ENCODE measurements around the gene CSTF2T.

Gene CSTF2T, protein sequence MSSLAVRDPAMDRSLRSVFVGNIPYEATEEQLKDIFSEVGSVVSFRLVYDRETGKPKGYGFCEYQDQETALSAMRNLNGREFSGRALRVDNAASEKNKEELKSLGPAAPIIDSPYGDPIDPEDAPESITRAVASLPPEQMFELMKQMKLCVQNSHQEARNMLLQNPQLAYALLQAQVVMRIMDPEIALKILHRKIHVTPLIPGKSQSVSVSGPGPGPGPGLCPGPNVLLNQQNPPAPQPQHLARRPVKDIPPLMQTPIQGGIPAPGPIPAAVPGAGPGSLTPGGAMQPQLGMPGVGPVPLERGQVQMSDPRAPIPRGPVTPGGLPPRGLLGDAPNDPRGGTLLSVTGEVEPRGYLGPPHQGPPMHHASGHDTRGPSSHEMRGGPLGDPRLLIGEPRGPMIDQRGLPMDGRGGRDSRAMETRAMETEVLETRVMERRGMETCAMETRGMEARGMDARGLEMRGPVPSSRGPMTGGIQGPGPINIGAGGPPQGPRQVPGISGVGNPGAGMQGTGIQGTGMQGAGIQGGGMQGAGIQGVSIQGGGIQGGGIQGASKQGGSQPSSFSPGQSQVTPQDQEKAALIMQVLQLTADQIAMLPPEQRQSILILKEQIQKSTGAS

DNA sequence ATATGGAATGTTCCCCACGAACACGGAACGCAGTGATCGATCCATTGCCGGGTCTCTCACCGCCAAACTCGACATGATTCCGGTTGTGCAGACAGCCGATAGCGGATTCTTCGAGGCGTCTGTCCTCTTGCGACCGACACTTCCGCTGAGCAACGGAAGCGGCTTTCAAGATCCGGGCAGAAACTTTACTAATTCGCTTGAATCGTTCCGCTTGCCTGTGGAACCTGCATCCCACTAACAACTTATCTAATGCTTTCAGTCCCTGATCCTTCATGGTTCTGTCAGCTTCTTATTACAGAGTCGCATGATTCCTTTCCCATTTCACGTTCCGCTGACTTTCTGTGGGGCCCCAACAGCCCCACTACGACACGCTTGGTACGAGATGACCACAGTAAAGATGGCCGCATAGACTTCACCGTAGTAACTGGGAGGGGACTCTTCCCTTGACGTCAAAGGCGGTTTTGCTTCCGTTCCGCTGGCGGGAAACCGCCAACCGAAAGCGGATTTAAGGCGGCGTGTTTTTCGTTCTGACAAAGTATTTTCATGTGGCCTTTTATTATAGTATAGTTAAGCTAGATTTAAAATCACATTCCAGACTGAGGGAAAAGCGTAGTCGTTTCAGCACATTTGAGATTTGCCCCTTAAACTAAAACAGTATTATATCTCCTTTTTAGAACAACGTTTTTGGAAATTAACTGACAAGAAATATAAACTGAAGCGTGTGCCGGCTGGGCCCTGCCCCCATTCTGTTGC lies at the start of gene CSTF2T:
TSS of gene CSTF2T (minus strand) at position 121 of the 753 bp plus-strand sequence. CDS start at position 75, 46 bp downstream.
- DNase-seq = peak; percentile 85

DNA sequence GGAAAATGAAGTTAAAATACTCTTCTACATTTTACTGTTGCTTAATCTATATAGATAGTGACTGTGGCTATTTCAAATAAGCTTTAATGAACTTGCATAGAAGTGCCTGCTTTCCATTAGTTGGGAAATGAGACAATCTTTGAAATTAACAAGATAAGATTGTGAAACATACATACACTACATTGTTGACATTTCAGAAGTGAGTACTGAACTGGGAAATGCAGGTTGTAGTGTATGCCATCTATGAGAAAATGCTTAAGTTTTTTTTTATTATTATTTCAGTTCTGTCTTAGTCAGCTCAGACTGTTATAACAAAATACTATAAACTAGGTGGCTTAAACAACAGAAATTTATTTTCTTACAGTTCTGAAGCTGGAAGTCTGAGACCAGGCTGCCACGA lies 49.6 kb upstream of the CSTF2T start:
- no peak for DNase-seq

DNA sequence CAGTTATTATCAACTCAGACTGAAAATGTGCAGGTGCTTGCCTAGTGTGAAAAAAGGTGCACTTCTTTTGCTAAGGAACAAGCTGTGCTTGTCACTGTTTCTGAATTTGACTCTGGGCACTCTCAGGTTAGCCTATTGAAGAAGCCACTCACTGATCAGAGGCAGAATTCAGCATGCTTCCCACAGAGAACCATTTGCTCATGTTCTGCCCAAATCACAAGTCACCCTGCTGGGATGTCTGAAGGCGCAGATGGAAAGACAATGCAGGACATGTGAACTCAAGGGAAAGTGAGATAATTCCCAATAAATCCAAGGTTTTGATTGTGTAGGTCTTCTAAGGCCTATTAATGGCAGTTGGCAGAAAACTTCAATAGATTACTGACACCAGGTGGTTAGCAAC lies 47.8 kb upstream of the CSTF2T start:
- DNase-seq = no peak

DNA sequence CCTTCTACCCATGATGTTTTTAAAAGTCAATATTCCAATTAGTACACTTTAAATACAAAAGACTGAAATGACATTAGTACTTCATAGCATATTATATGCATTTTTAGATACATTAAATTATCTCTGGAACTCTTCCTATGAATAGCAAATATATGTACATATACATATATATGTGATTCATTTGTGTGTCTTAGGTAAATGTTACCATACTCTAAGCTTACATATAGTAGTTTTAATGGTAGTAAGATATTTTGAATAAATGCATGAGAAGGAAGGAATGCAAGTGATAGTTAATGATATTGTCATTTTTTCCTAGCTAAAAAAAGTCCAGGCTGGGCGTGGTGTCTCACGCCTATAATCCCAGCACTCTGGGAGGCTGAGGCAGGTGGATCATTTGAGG lies 46.0 kb upstream of the CSTF2T start:
- DNase-seq = no peak

DNA sequence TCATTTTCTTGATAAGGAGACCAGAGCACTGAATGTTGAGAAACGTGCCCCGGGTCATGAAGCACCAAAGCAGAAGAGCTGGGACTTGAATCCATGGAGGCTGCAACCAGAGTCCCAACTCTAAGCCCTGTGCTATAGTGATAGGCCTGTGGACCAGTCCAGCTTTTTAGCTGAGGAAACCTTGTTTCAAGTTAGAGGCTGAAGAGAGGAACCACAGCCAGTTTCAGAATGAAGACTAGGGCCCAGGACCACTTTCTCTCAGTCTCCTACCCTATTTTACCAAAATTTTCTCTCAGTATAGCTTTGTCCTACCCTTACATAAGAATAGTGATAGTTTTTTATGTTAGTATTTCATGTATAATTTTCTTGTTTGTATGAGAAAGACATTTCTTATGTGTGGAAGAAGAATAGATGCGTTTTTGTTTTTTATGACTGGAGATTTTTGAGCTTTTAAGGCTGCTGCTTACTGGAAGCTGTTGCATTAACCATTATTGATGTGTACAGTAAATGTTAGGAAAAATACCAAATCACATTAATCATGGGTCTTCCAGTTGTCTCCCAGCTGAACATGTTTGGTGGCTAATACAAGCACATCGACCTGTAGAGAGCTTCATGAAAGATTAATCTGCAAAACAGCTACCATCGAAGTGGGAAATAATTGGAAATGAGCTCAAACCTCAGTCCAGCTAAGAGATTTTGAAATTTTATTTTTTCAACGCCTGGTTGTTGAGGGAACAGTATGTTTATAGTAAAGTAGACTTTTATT lies 45.0 kb upstream of the CSTF2T start:
- DNase-seq = no peak

DNA sequence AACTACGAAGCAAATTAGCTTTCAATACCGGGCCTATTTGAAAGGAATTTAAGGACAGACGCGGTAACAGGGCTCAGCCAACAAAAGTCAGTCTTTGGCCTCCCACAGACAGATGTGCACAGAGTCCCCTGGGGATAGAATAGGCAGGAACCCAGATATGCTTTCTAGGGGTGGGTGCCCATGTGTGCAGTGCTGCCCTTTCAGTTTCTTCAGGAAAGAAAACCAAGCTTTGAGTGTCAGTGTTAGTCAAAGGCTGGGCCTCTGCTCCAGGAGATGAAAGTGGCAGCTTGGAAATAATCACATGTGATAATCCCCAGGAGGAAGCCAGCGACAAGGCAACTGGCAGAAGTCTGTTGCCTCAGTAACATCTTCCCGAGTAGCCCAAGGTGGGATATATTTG lies 43.8 kb upstream of the CSTF2T start:
- no peak for DNase-seq

DNA sequence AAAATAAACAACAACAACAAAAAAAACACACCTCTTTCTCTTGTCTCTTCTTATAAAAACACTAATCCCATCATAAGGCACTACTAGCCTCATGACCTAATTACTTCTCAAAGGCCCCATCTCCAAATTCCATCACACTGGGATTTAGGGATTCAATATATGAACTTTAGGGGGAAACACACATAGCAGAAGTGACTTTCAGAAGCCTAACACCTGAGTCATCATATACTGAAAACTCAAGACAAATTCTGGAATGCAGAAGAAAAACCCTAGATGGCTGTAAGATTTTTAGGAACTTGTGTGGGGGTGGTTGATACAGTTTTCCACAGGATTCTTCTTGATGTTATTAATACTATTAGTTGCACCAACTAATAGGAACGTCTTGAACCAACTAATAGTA lies 33.7 kb upstream of the CSTF2T start:
- no peak for DNase-seq

DNA sequence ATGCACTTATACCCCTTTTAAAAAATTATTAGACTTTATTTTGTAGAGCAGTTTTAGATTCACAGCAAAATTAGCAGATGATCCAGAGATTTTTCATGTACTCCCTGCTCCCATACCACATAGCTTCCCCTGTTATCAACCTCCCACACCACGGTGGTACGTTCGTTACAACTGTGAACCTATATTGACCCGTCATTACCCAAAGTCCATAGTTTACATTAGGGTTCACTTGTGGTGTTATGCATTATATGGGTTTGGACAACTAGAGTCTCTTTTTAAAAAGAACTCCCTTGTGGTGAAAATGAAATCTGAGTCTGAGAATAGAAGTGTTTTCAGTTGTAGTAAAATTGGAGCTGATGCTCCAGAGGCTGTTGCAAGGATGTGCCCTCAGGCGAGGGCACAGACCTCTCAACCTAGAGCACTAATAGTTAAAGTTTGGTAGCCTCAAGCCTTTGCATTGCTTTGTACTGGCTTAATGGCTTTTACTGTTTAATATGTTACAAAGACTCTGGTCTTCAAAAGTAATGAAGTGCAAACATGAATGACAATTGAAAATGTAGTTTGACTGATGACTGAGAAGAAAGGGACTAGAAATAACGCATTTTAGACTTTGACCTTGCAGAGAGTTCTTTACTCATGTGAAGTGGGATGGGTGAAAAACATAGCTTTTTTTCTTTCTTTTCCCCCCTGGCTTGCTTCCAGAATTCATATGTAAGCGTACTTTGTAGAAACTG lies 30.6 kb upstream of the CSTF2T start:
- no peak for DNase-seq

DNA sequence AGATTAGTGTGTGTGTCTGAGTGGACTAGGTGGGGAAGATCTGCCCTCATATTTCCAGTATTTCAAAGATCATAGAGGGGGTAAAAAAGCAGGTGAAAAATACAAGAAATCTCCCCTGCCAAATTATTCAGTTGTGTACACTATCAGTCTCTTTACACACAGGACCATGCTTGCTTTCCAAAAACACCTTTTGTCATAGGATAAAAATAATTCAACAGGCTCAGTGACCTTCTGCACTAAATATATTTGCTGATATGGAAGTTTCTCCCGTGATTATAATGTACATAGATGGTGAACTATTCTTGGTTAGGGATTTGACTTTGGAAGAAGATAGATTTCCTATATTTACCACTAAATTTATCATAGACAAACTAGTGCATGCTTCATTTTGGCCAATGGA lies 24.6 kb upstream of the CSTF2T start:
- no peak for DNase-seq

DNA sequence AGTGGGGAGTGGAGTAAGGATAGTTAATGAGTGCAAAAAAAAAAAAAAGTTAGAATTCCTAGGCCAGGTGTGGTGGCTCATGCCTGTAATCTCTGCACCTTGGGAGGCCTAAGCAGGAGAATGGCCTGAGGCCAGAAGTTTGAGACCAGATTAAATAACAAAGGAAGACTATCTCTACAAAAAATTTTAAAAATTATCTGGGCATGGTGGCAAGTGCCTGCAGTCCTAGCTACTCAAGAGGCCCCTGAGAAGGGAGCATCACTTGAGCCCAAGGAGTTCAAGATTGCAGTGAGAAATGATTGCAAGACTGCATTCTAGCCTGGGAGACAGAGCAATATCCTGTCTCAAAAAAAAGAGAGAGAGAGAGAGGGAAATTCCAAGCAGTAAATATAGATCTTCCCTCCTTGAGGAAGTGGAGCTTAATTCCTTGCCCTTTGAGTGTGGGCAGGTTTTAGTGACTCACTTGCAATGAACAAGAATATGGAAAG lies 19.5 kb upstream of the CSTF2T start:
- DNase-seq = no peak

DNA sequence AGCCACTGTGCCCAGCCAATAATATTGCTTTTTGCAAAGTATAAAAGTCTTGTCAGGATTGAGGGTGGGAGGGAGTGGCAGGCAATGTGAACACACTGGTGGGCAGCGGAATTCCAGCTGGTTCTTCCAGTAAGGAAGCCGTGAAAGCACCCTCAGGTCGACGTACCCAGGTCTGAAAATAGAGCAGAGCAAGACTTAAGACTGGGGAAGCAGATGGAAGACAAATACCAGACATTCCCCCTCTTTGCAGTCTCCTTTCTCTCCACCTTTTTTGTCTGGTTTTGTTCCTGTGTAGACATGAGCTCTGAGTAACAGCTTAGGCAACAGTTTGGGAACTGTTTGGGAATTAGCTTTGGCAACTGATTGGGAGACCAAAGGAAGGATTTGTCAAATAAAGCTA lies 17.6 kb upstream of the CSTF2T start:
- DNase-seq = no peak

DNA sequence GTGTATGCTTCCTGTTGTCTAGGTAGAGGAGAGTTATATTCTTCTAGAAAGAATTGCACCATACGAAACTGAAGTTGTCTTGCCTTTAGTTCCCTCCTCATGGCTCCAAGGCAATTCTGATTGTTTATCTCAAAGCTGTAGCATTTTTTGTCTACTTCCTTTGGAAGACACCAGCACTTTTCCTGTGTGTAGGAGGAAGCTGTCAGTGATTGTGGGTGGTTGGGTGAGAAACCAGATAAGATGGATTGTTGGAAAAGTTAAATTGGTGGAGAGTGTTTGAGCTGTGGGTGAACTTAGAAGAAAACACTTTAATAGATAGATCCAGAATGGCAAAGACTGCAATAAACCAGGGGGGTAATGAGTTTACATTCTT lies 12.1 kb upstream of the CSTF2T start:
- no peak for DNase-seq

DNA sequence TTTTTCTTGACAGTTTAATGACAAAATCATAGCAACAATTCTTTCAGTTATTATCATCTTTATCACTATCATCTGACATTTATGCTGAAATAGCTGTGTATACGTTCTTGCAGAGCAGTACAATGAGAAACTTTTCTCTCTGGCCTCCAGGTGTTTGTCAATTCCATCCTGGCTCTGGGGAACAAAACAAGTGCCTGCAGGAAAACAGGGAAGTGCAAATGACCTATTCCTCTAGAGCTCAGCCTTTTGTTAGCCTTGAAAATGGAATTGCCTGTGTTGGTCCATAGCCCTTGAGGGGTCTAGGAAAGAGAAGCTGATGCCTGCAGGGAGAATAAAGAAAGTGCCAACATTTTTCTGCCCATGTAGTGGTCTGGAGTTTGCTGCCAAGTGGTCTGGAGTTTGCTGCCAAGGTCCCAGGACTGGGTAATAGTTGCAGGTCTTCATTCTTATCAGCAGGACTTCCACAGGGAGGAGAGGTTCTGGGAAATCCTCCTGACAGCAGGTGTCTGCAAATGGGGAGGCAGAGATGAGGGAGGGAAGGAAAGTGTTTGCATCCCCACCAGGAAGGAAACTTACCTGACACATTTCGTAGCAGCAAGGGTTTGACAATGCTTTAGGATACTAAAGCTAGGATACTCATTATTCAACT lies 10.1 kb upstream of the CSTF2T start:
- no peak for DNase-seq

DNA sequence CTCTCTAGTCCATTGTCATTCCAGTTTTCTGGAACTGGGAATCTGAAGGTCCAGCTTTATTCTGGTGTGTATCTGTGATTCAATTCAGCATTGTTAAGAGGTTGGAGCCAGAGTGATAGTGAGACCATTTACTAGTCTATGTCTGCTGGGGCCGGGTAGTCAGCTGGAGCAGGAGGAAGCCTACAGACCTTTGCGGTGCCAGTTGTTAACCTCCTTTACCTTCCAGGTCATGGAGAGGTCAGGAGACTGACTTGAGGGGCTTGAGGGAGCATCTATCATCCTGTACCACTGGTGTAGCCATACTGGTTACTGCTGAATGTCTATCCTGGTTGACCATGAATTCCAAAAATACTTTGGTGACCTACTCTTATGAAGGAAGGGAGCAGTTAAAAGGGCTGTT lies 9.2 kb upstream of the CSTF2T start:
- no peak for DNase-seq

DNA sequence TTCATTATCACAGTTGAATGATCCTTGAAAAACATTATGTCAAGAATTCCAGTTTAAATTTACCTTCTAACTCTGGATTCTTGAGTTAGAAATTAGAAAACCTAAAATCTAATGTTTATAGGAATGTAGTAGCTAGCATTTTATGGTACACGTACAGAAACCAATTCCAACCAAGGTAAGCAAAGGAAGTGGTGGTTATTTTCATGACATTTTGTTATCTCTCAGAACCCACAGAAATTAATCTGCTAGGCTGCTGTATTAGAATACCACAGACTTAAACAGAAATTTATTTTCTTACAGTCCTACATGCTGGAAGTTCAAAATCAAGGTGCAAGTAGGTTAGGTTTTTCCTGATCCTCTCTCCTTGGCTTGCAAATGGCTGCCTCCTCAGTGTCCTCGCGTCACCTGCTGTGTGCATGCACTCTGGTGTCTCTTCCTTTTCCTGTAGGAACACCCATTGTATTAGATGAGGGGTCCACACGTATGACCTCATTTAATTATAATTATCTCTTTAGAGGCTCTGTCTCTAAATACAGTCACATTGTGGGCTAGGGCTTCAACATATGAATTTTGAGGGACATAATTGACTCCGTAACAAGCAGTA lies 8.5 kb upstream of the CSTF2T start:
- no peak for DNase-seq

DNA sequence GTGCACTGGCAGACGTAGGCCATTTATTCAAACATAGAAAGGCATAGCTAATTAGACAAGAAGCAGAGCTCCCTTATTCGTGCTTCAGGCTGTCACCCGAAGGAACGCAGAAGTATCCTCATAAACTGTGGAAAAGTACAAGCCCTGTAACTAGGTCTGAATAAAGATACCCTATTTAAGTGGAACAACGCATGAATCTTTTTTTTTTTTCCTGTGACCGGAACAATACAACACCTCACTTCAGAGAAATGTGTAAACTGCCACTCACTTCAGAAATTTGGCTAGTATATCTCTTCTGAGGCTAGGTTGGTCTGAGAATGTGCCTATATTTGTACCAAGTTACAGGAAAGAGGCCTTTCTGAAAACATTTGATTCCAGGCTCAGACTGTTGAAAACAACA lies 8.0 kb upstream of the CSTF2T start:
- DNase-seq = no peak

DNA sequence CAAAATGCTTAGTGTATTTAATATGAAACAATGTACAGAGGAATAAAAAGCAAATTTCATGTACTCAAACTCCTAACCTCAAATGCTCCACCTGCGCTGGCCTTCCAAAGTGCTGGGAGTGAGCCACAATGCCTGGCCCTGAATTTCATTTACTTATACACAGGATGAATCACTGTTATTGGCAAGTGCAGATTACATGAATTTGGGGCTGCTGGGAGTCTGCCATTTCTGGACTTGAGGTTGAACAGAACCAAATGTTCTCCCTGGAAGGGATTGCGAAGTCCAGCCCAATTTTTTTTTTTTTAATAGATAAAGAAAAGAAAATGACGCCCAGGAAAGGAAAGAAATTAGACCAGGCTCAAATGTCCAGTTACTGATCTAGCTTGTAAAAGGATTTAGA lies 6.8 kb upstream of the CSTF2T start:
- DNase-seq = no peak

DNA sequence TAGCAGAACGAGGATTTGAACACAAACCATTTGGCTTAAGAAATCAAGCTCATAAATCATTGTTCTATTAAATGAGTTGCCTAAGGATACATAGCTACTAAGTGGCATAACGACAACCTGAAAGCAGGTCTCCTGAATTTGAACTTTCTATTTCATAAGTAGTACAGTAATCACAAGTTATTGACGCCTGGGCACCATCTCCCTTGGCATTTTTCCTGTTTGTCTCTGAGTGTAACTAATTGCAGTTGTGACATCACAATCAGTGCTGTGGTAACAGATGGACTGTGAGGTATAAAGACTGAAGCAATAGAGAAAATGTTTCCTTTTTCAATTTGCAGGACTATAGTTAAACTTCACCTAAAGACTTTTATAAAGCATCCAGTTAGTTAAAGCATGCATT lies 6.4 kb upstream of the CSTF2T start:
- DNase-seq = no peak

DNA sequence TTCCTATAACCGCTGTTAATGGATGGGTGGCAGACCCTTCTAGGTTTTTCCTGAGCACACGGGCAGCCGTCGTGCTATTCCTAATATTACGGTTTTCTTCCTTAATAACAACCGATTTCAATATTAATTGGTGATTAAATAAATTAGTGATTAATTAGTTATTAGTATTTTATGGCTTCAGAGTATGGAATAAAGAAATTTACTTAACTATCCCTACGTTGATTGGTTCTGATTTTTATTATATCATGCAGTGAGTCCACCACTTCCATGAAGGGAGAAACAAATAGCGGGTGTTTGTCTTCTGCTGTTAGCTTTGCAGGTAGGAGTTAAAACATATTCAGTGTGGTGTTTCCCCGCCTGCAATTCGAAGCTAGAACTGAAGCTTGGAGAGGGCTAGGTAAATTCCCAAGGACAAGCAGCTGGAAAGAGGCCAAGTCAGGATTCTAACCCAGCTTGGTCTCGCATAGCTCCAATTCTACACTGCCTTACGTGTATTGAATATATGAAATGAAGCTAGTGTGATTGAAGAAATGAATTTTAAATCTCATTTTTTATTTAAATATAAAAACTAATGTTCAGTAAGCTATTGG lies 928 bp upstream of the CSTF2T start:
- DNase-seq = peak; percentile 32

DNA sequence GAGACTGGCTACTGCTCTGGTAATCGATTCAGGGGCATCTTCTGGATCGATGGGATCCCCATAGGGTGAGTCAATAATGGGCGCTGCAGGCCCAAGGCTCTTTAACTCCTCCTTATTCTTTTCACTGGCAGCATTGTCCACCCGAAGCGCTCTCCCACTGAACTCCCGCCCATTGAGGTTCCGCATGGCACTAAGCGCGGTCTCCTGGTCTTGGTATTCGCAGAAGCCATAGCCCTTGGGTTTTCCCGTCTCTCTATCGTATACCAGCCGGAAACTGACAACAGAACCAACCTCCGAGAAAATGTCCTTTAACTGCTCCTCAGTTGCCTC lies 285 bp downstream of the CSTF2T start:
- no peak for DNase-seq

DNA sequence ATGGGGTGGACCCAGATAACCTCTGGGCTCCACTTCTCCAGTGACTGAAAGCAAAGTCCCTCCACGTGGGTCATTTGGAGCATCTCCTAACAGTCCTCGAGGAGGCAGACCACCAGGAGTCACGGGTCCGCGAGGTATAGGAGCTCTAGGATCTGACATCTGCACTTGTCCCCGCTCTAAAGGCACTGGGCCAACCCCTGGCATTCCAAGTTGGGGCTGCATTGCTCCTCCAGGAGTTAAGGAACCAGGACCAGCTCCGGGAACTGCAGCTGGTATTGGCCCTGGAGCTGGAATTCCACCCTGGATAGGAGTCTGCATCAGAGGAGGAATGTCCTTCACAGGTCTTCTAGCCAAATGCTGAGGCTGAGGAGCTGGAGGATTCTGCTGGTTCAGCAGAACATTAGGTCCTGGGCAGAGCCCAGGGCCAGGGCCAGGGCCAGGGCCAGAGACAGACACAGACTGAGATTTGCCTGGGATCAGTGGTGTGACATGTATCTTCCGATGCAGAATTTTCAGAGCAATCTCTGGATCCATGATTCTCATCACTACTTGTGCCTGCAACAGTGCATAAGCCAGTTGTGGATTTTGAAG lies 827 bp downstream of the CSTF2T start:
- no peak for DNase-seq
